NCI-H1436 (cell line): ENCODE results near the gene ARSJ.

Source experiments
- DNase-seq: peaks from one replicate; lab custom pipeline; 2025; lab: John Stamatoyannopoulos, UW

The ARSJ gene

GRCh38 chr4:113987382-113987941 is 8.0 kb upstream of the ARSJ start:
- no peak for DNase-seq

GRCh38 chr4:113982181-113982580 is 2.7 kb upstream of the ARSJ start:
- no peak for DNase-seq

GRCh38 chr4:113981591-113981990 is 2.1 kb upstream of the ARSJ start:
- no peak for DNase-seq

- no peak for DNase-seq
These were observed 613 bp upstream of the ARSJ start for GRCh38 chr4:113979905-113980615.

- no peak for DNase-seq
These were observed 793 bp downstream of the ARSJ start for GRCh38 chr4:113978561-113979147.

GRCh38 chr4:113978105-113978504 is 1.3 kb downstream of the ARSJ start:
- DNase-seq: no peak

- DNase-seq: no peak
These were observed 2.0 kb downstream of the ARSJ start for GRCh38 chr4:113977526-113977855.

GRCh38 chr4:113976741-113977525 is 2.5 kb downstream of the ARSJ start:
- DNase-seq: no peak

- DNase-seq: no peak
These were observed 3.9 kb downstream of the ARSJ start for GRCh38 chr4:113975578-113975977.

GRCh38 chr4:113974467-113974866 is 5.0 kb downstream of the ARSJ start:
- no peak for DNase-seq

GRCh38 chr4:113973345-113973744 is 6.1 kb downstream of the ARSJ start:
- no peak for DNase-seq

GRCh38 chr4:113972781-113973180 is 6.7 kb downstream of the ARSJ start:
- DNase-seq: no peak

- no peak for DNase-seq
These were observed 7.6 kb downstream of the ARSJ start for GRCh38 chr4:113971706-113972360.

- DNase-seq: no peak
These were observed 9.6 kb downstream of the ARSJ start for GRCh38 chr4:113969709-113970334.

GRCh38 chr4:113968473-113968872 is 11.0 kb downstream of the ARSJ start:
- no peak for DNase-seq

GRCh38 chr4:113967687-113968086 is 11.8 kb downstream of the ARSJ start:
- no peak for DNase-seq

GRCh38 chr4:113962719-113963265 is 16.7 kb downstream of the ARSJ start:
- DNase-seq: no peak

GRCh38 chr4:113962016-113962347 is 17.5 kb downstream of the ARSJ start:
- DNase-seq: no peak

GRCh38 chr4:113960684-113961321 is 18.6 kb downstream of the ARSJ start:
- no peak for DNase-seq

- DNase-seq: no peak
These were observed 19.9 kb downstream of the ARSJ start for GRCh38 chr4:113959539-113959937.
